NT2/D1 (cell line): Measurements from ENCODE around the gene EEF1AKMT1.

ENCODE experiments used
- DNase-seq: peaks from one replicate; pipeline ENCODE4 v3.0.0-alpha.2; 2011; ENCODE audit warnings: low read depth, low spot score
- H3K27me3 ChIP-seq: 2 replicates; pipeline ENCODE4 v1.6.0; 2011; ENCODE audit warnings: mild to moderate bottlenecking; ENCODE audit not compliant: insufficient read length, insufficient read depth
- H3K36me3 ChIP-seq: 2 replicates; pipeline ENCODE4 v1.6.1; 2011; ENCODE audit warnings: mild to moderate bottlenecking, low read length, mixed read lengths; ENCODE audit not compliant: insufficient read depth, insufficient read length
- H3K4me1 ChIP-seq: 2 replicates; pipeline ENCODE4 v1.5.1; 2011; ENCODE audit not compliant: insufficient read depth, insufficient read length
- H3K4me3 ChIP-seq: 2 replicates; pipeline ENCODE4 v1.5.1; 2011; ENCODE audit warnings: low read depth; ENCODE audit not compliant: insufficient read length
- H3K9ac ChIP-seq: 2 replicates; pipeline ENCODE4 v1.6.0; 2011; ENCODE audit warnings: low read depth; ENCODE audit not compliant: insufficient read length
- H3K9me3 ChIP-seq: 2 replicates; pipeline ENCODE4 v1.5.1; 2011; ENCODE audit warnings: mild to moderate bottlenecking, low read length; ENCODE audit not compliant: insufficient read depth
- SUZ12 ChIP-seq: IDR thresholded peaks from 2 replicates; pipeline ENCODE4 v1.6.1; 2011; ENCODE audit not compliant: insufficient read length, insufficient read depth; ENCODE audit errors: extremely low read depth
- YY1 ChIP-seq: IDR thresholded peaks from 2 replicates; pipeline ENCODE4 v1.6.1; 2011; ENCODE audit not compliant: insufficient read length, insufficient read depth
- ZNF274 ChIP-seq: IDR thresholded peaks from 2 replicates; pipeline ENCODE4 v1.6.1; 2011; ENCODE audit warnings: mild to moderate bottlenecking, low read depth, low read length

Gene EEF1AKMT1

DNA sequence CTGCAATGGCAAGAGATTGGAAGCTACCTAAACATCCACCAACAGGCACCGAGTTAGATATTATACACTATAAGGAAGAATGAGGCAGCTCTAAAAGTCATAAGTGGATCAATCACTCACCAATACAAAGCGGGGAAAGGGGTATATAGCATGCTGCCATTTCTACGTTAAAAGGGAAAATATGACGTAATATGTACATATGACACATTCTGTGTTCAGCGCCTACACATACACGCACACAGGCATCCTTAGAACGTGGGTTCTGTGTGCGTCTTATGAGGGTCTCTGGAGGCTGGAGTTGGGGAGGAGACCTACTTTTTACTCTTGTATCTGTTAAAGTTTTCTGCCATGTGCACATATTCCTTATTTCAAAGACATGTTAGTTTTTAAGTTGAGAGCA, 64.4 kb downstream of the EEF1AKMT1 start:
- H3K4me3 ChIP-seq: no peak overlapping the region
- H3K27me3 ChIP-seq: no peaks in the 10 kb centered on the region
- no peaks in the 10 kb centered on the region for H3K4me1 ChIP-seq
- TF ChIP-seq ZNF274 (no peak), SUZ12 (no peak), YY1 (no peak)
- no peak overlapping the region for H3K9ac ChIP-seq
- no peaks in the 10 kb centered on the region for H3K9me3 ChIP-seq
- DNase-seq: no peak
- no peaks in the 10 kb centered on the region for H3K36me3 ChIP-seq

DNA sequence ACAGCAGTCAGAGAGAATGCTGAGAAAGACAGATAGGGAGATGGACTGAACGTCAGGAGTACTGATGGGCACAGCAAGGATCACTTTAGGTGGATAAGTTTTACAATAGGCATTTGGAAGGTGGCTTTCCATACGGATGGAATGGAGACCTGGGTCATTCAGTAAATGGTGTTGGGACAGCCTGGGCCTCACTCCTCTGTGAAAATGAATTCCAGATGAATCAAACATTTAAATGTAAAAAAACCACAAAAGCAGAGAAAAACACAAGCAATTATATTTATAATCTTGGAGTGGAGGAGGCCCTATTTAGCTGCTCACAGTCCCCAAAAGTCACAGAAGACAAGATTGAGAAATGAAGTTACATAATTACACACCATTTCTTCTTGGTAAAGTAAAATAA, 65.5 kb downstream of the EEF1AKMT1 start:
- Histone ChIP-seq H3K4me1 (no peaks in the 10 kb centered on the region), H3K4me3 (no peak overlapping the region), H3K27me3 (no peaks in the 10 kb centered on the region), H3K9ac (no peak overlapping the region), H3K9me3 (no peaks in the 10 kb centered on the region), H3K36me3 (no peaks in the 10 kb centered on the region)
- DNase-seq: no peak
- TF ChIP-seq YY1: no peak
- TF ChIP-seq SUZ12: no peak
- no peak for TF ChIP-seq ZNF274

DNA sequence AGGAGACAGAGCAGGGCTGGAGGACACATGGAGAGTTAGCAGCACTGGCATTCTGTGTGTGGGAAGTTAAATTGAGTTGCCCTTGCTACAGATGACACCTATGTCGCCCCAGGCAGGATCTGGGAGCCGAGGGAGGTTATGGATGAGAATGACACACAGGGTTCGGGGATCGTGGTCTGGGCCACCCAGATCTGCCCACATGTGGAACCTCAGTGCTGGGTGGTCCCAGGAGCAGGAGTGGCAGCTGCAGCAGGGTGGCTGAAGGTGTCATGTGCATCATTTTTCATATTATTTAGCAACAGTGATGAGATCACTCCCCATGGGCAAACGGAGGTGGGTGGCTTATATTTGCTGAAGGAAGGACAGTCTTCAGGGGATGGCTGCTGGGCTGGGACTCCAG, 67.1 kb downstream of the EEF1AKMT1 start:
- no peak for TF ChIP-seq ZNF274
- no peak for TF ChIP-seq SUZ12
- no peak overlapping the region for H3K4me3 ChIP-seq
- H3K4me1 ChIP-seq: no peaks in the 10 kb centered on the region
- H3K36me3 ChIP-seq: no peaks in the 10 kb centered on the region
- H3K9ac ChIP-seq: no peak overlapping the region
- DNase-seq: no peak
- no peaks in the 10 kb centered on the region for H3K9me3 ChIP-seq
- peaks cover 15% of the 10 kb centered on the region for H3K27me3 ChIP-seq

DNA sequence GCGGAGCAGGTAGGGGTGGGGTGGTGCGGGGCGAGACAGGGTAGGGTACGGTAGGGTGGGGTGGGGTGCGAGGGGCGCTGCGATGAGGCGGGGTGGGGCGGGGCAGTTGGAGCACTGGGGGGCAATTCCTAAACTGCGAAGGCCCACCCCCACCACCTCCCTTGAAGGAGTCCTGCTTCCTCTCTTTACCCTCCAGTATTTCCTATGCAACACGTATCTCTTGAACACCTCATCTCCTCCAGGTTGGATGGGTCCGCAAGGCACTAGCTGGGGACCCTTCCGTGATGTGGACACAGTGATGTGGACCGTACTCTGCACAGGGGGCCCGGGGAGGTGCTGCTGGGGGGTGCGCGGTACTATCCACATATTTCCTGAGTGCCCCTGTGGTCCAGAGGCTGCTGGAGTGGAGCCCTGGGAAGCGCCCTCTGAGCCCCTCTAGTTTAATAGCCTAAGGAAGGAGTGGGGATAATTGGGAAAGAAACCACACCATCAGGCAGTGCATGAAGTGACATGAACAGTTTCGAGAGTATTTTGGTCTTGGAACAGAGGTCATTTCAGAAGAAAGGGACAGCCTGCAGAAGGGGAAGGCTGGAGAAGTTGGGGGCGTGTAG, 69.2 kb downstream of the EEF1AKMT1 start:
- peaks cover 15% of the 10 kb centered on the region for H3K27me3 ChIP-seq
- no peaks in the 10 kb centered on the region for H3K9me3 ChIP-seq
- TF ChIP-seq YY1: no peak
- H3K4me1 ChIP-seq: no peaks in the 10 kb centered on the region
- H3K9ac ChIP-seq: no peak overlapping the region
- no peak overlapping the region for H3K4me3 ChIP-seq
- H3K36me3 ChIP-seq: no peaks in the 10 kb centered on the region
- DNase-seq: no peak

DNA sequence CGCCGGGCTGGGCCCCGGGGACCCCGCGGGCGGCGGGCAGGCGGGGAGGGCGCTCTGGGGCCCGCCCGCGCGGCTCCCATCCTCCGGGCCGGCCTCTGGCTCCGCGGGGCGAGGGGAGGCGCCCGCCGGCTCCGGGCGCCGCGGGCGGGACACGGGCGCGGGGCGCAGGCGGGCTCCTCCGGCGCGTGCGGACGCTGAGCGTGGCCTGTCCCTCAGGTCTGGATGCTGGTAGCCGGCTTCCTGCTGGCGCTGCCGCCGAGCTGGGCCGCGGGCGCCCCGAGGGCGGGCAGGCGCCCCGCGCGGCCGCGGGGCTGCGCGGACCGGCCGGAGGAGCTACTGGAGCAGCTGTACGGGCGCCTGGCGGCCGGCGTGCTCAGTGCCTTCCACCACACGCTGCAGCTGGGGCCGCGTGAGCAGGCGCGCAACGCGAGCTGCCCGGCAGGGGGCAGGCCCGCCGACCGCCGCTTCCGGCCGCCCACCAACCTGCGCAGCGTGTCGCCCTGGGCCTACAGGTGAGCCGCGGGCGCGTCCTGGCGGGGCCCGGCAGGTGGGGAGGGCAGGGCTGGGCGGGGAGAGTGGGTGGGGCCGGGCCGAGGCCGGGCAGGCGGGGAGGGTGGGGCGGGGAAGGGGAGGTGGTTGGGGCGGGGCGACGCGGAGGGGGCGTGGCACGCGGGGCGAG, 69.8 kb downstream of the EEF1AKMT1 start:
- Histone ChIP-seq H3K27me3 (peaks cover 15% of the 10 kb centered on the region), H3K4me1 (no peaks in the 10 kb centered on the region), H3K36me3 (no peaks in the 10 kb centered on the region), H3K4me3 (peak overlapping the region; percentile 57), H3K9me3 (no peaks in the 10 kb centered on the region), H3K9ac (peak overlapping the region; percentile 70)
- TF ChIP-seq ZNF274 (no peak), SUZ12 (no peak), YY1 (no peak)
- DNase-seq: no peak

DNA sequence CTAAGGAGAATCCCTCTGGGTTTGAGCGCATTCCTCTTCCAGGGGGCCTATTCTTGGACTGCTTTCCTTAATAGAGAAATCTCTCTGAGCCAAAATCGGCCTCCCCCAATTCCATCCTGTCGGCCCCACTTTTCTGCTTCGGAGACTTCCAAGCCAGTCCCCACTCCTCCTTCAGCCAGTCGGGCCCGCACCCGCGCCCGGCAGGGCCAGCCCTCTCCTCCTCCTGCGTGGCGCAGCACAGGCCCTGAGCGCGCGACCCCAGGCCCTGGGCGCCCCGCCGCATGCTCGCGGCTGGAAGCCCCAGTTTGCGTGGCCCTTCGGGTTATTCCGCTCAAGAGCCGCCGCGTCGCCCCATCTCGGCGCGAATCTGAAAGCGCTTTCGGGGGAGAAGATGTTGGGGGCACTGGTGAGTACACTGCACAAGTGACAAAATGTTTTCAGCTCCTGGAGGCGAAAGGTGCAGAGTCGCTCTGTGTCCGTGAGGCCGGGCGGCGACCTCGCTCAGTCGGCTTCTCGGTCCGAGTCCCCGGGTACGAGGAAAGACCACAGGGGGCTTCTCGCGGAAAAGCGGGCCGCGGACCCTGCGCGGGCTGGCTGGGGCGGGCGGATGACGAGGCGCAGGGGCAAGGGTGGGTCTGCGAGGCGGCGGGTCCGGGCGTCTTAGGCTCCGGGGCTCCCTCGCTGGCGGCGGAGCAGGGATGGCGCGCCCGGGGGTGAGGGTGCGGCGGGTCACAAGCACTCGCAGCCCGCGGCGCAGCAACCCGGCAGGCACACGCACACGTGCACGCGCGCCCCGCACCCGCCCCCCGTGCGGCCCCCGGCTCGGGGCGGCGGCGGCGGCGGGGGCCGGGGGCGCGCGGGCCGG, 70.6 kb downstream of the EEF1AKMT1 start, which contains the start of gene IL17D:
Gene IL17D (plus strand): TSS at position 785 of the 865 bp plus-strand sequence. CDS start 303 bp downstream, outside the sequence.
- H3K27me3 ChIP-seq: peaks cover 15% of the 10 kb centered on the region
- H3K4me3 ChIP-seq: peak within 1 kb of the TSS; percentile 60
- no peak for TF ChIP-seq YY1
- no peak for TF ChIP-seq ZNF274
- TF ChIP-seq SUZ12: no peak
- no peaks in the 10 kb centered on the region for H3K36me3 ChIP-seq
- no peak for DNase-seq
- H3K9me3 ChIP-seq: no peaks in the 10 kb centered on the region
- no peaks in the 10 kb centered on the region for H3K4me1 ChIP-seq
- H3K9ac ChIP-seq: peak within 1 kb of the TSS; percentile 86

DNA sequence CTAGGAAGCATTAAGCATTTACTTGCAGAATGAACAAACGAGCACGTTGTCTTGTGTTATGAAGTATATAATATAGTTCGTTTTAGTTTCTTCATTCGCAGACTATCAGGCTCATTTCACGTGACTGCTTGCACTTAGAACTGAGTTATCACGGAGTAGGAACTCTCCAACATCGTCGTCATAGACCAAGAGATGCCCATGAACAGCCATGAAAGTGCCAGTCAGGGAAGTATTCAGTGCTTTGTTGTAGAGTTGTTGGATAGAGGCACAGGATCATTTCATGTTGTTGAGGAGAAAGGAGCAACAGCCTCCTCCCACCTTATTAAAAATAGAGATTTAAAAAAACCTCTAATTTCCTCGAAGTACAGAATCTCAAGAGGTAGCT, 71.2 kb downstream of the EEF1AKMT1 start:
- Histone ChIP-seq H3K9ac (peak overlapping the region; percentile 86), H3K36me3 (no peaks in the 10 kb centered on the region), H3K9me3 (no peaks in the 10 kb centered on the region), H3K4me3 (peak overlapping the region; percentile 60), H3K27me3 (peaks cover 15% of the 10 kb centered on the region), H3K4me1 (no peaks in the 10 kb centered on the region)
- no peak for DNase-seq
- TF ChIP-seq YY1 (no peak), ZNF274 (no peak), SUZ12 (no peak)
